CD4-positive, alpha-beta T cell (primary cell): ENCODE data around the gene ASTN2. TPM values are rescaled to one million over a fixed set of nuclear protein-coding genes. Genes with fewer than 3 reads are reported as not detected.

Experiments
- ATAC-seq: fragments of 200-7000 bp; cut with Tn5 transposase; one replicate; pipeline ENCODE4 v1.10.0; 2022; ENCODE audit warnings: mild to moderate bottlenecking; ENCODE audit not compliant: poor library complexity
- CTCF ChIA-PET: fragments of 350-600 bp; sonication (Branson Sonifier 250); formaldehyde crosslinking; loops from one replicate; lab custom pipeline; 2021; ENCODE audit warnings: antibody characterized with exemption, inconsistent platforms; lab: Charles Lee
- POLR2A ChIA-PET: fragments of 350-600 bp; sonication (Branson Sonifier 250); formaldehyde crosslinking; loops from one replicate; lab custom pipeline; 2021; ENCODE audit warnings: antibody characterized with exemption, inconsistent platforms; lab: Charles Lee
- DNase-seq, 14 experiments: peaks; one replicate each; pipeline ENCODE4 v3.0.0-alpha.2; 2013 to 2020; ENCODE audit warnings: mixed read lengths in 2 of 14
- H3K27ac ChIP-seq, 2 donors: one replicate each; pipeline versions ENCODE4 v1.5.1 to v1.7.0; 2013; ENCODE audit warnings: low read length in 2 of 2, low read depth in 1 of 2, mild to moderate bottlenecking in 1 of 2
- H3K27me3 ChIP-seq, 2 experiments: 1 replicate in 1 of 2; 2 replicates in 1 of 2; pipeline versions ENCODE4 v1.6.1 to v1.7.0; 2013; ENCODE audit warnings: low read length in 2 of 2, control low read depth in 1 of 2, mild to moderate bottlenecking in 1 of 2, moderate library complexity in 1 of 2; ENCODE audit not compliant: insufficient read depth in 2 of 2, control insufficient read depth in 1 of 2
- H3K36me3 ChIP-seq: one replicate; pipeline ENCODE4 v1.6.1; 2013; ENCODE audit warnings: low read length, control low read depth; ENCODE audit not compliant: insufficient read depth
- H3K4me1 ChIP-seq: one replicate; pipeline ENCODE4 v1.6.1; 2013; ENCODE audit warnings: low read length, control low read depth; ENCODE audit not compliant: insufficient read depth
- H3K4me3 ChIP-seq: one replicate; pipeline ENCODE4 v1.5.1; 2013; ENCODE audit warnings: mild to moderate bottlenecking, low read length, moderate library complexity
- H3K9me3 ChIP-seq, 2 experiments: 1 replicate in 1 of 2; 2 replicates in 1 of 2; pipeline versions ENCODE4 v1.6.1 to v1.7.0; 2013; ENCODE audit warnings: low read length in 2 of 2, mild to moderate bottlenecking in 2 of 2, control low read depth in 1 of 2, moderate library complexity in 1 of 2; ENCODE audit not compliant: control insufficient read depth in 1 of 2, insufficient read depth in 1 of 2
- H3K27ac Mint-ChIP-seq: one replicate; pipeline ENCODE4 v1.8.0; 2020; ENCODE audit warnings: mixed read lengths
- H3K27me3 Mint-ChIP-seq: one replicate; pipeline ENCODE4 v1.8.0; 2021; ENCODE audit warnings: mixed read lengths
- H3K36me3 Mint-ChIP-seq: one replicate; pipeline ENCODE4 v1.8.0; 2021; ENCODE audit warnings: low read depth, mixed read lengths
- H3K4me1 Mint-ChIP-seq: one replicate; pipeline ENCODE4 v1.8.0; 2021; ENCODE audit warnings: low read depth, mixed read lengths
- H3K4me3 Mint-ChIP-seq: one replicate; pipeline ENCODE4 v1.8.0; 2020; ENCODE audit warnings: mild to moderate bottlenecking, mixed read lengths
- H3K9me3 Mint-ChIP-seq: one replicate; pipeline ENCODE4 v1.8.0; 2020; ENCODE audit warnings: mixed read lengths
- intact Hi-C, 2 experiments: fragments of 100-400 bp; cut with DNase I in 1 of 2; cut with micrococcal nuclease in 1 of 2; formaldehyde crosslinking; loops; one replicate each; pipeline versions ENCODE4 v1.15.1 to v1.9.0; 2023 to 2025; cut with DNase I, micrococcal nuclease
- total RNA-seq, 174 experiments: library from RNA in 2 of 174; stranded (reverse) in 2 of 174; gene quantifications; one replicate each; pipeline ENCODE4 v1.2.3 and lab custom pipeline; 2021 to 2026
- TF ChIP-seq, protein P1 (sequence below): fragments of 200-600 bp; IDR thresholded peaks from one replicate; pipeline ENCODE4 v1.8.0; 2022; ENCODE audit warnings: antibody characterized with exemption, mild to moderate bottlenecking

Gene ASTN2
- total RNA-seq, 2 experiments from 2014 or later: 2.3 to 2.4 TPM

DNA sequence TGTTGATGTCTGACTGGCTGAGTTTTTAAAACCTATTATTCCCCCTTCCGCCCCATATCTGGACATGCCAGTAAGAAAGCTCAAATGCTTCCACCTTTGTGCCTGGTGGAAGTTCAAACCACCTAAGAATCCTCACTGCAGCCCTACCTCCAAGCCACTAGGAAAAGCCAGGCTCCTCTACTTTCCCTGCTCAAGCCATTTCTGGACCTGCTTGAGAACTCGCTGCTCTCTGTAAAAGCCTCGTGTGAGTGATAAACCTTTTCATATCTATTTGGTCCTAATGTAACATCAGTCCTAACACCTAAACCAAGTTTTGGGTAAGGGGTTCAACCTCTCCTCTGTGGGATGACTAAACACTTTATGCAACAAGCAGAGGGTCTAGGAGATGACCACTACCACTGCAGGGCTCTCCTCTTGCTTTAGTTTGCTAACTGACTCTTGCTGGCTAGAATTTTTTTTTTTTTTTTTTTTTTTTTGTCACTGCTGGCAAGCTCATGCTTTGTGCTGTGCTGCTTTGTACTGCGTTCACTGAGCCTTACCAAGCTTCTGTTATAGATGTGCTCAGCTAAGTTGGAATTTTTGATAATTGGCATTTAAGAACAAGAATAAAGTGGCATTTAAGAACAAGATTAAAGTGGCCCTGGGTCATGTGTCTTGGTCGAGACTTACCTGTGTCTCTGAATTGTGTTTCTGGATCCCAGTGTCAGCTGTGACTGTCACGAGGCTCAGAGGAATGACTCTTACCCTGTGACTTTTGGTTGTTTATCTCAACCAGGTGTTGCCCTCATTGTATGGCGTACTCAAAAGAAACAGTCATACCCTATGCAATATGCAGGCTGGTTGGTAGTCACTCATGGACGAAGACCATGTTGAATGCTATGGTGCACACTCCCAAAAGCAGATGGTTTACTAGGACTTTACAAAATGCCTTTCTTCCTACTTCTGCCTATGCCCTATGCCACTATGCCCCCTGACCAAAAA is 708.3 kb downstream of the ASTN2 start:
- no peaks in the 10 kb centered on the region for H3K27me3 ChIP-seq
- H3K27ac ChIP-seq: no peak overlapping the region
- H3K4me1 ChIP-seq: no peaks in the 10 kb centered on the region
- H3K27me3 Mint-ChIP-seq: no peaks in the 10 kb centered on the region
- CTCF ChIA-PET: interaction anchor here (0.6 kb wide), 1 partner anchor 969 kb away, joined by 3 read pairs; no protein-coding TSS in a partner anchor
- TF ChIP-seq, protein P1, sequence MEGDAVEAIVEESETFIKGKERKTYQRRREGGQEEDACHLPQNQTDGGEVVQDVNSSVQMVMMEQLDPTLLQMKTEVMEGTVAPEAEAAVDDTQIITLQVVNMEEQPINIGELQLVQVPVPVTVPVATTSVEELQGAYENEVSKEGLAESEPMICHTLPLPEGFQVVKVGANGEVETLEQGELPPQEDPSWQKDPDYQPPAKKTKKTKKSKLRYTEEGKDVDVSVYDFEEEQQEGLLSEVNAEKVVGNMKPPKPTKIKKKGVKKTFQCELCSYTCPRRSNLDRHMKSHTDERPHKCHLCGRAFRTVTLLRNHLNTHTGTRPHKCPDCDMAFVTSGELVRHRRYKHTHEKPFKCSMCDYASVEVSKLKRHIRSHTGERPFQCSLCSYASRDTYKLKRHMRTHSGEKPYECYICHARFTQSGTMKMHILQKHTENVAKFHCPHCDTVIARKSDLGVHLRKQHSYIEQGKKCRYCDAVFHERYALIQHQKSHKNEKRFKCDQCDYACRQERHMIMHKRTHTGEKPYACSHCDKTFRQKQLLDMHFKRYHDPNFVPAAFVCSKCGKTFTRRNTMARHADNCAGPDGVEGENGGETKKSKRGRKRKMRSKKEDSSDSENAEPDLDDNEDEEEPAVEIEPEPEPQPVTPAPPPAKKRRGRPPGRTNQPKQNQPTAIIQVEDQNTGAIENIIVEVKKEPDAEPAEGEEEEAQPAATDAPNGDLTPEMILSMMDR: no peak
- peaks cover 11% of the 10 kb centered on the region for H3K4me1 Mint-ChIP-seq
- intact Hi-C loops: no loop called here
- H3K9me3 ChIP-seq: no peaks in the 10 kb centered on the region
- POLR2A ChIA-PET: interaction anchor here (1.0 kb wide), 1 partner anchor 8 kb away, joined by 3 read pairs; no protein-coding TSS in a partner anchor
- no peaks in the 10 kb centered on the region for H3K36me3 ChIP-seq
- H3K4me3 ChIP-seq: no peak overlapping the region
- ATAC-seq: no peak
- no peak overlapping the region for H3K27ac Mint-ChIP-seq
- no peak for DNase-seq
- H3K4me3 Mint-ChIP-seq: no peak overlapping the region
- peaks cover 3% of the 10 kb centered on the region for H3K9me3 Mint-ChIP-seq
- H3K36me3 Mint-ChIP-seq: peaks cover 8% of the 10 kb centered on the region

GRCh38 chr9:116705531-116705930 is 709.3 kb downstream of the ASTN2 start:
- peaks cover 18% of the 10 kb centered on the region for H3K36me3 Mint-ChIP-seq
- POLR2A ChIA-PET: interaction anchor here (1.0 to 1.1 kb wide), 2 partner anchors 7 to 18 kb away, joined by 3 read pairs; partner anchors contain the start of gene TRIM32

DNA sequence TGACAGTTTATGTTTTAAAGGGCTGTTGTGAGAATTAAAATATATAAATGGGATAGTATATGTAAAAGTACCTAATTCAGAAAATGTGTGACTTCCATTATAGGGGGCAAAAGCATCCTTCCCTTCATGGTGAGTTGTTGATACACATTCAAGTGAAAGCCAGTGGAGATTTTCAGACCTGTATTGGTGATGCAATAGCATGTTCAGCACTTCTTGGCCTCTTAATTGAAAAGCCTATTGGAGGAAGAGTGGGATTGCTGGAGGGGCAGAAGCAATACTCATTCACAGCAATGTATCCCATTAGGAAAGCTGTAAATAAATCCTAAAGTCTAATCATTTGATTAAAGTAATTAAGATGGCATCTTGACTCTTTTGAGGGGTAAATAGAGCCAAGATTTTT is 710.4 kb downstream of the ASTN2 start:
- Mint-ChIP-seq H3K9me3 (peaks cover 9% of the 10 kb centered on the region), H3K4me1 (peaks cover 29% of the 10 kb centered on the region), H3K27me3 (no peaks in the 10 kb centered on the region), H3K27ac (no peak overlapping the region), H3K4me3 (no peak overlapping the region), H3K36me3 (peaks cover 29% of the 10 kb centered on the region)
- no peak for ATAC-seq
- no peak overlapping the region for H3K4me3 ChIP-seq
- ChIA-PET POLR2A (interaction anchor here (1.1 kb wide), 1 partner anchor 17 kb away, joined by 3 read pairs; the partner anchor contains the start of gene TRIM32), CTCF (no interaction called here)
- H3K9me3 ChIP-seq: no peaks in the 10 kb centered on the region
- TF ChIP-seq, protein P1: no peak
- H3K27me3 ChIP-seq: no peaks in the 10 kb centered on the region
- intact Hi-C loops: no loop called here
- peaks cover 9% of the 10 kb centered on the region for H3K36me3 ChIP-seq
- no peak overlapping the region for H3K27ac ChIP-seq
- H3K4me1 ChIP-seq: peaks cover 3% of the 10 kb centered on the region
- no peak for DNase-seq

More at GRCh38 chr9:116705531-116705930, 709.3 kb downstream of the ASTN2 start:
- peaks cover 5% of the 10 kb centered on the region for H3K9me3 Mint-ChIP-seq
- H3K27me3 Mint-ChIP-seq: no peaks in the 10 kb centered on the region
- ATAC-seq (no peak), DNase-seq (no peak)
- Histone ChIP-seq H3K9me3 (no peaks in the 10 kb centered on the region), H3K27ac (no peak overlapping the region), H3K27me3 (no peaks in the 10 kb centered on the region), H3K4me3 (no peak overlapping the region), H3K36me3 (peaks cover under 1% of the 10 kb centered on the region), H3K4me1 (peaks cover 3% of the 10 kb centered on the region)
- peaks cover 22% of the 10 kb centered on the region for H3K4me1 Mint-ChIP-seq
- no peak overlapping the region for H3K4me3 Mint-ChIP-seq
- CTCF ChIA-PET: no interaction called here
- TF ChIP-seq, protein P1: no peak
- intact Hi-C loops: no loop called here
- no peak overlapping the region for H3K27ac Mint-ChIP-seq
